ENCODE data around the gene RIPOR3.

DNA sequence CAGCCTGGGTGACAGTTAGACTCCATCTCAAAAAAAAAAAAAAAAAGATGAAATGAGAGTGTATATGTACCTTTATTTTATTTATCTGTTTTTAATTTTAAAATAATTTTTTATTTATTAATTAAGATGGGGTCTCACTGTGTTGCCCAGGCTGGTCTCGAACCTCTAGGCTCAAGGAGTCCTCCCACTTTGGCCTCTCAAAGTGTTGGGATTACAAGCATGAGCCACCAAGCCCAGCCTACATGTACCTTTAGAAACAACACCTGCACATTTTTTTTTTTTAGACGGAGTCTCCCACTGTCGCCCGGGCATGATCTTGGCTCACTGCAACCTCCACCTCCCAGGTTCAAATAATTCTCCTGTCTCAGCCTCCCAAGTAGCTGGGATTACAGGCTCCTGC lies 28.0 kb upstream of the RIPOR3 start:
- TF ChIP-seq POLR2A (IDR thresholded peaks at IDR 0.05) = no peak
- no peak for TF ChIP-seq CTCF (IDR thresholded peaks at IDR 0.05)
